ENCODE results near the gene CLSTN2.

Gene CLSTN2

DNA sequence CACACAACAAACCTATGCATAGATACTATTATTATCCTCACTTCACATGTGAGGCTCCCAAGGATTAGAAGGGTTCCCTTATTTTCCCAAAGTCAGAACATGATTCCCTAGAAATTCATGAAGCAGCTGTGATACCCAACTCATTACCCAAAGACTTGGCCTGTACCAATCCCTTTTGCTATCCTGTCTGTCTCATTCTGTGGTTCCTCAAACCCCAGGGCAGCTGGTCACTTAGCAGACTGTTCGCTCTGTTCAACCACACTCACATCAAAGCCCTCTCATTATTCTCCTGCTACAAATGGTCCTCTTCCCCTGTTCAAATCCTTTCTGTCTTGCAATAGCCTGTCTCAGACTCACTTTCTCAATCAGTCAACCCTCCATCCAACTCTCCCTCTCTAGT lies 588.6 kb downstream of the CLSTN2 start:
- DNase-seq: no peak
- in situ Hi-C loops (cut with MboI; ENCODE audit: low pct_unique_long_range_greater_than_20kb, low sequenced_read_pairs): no loop called here

DNA sequence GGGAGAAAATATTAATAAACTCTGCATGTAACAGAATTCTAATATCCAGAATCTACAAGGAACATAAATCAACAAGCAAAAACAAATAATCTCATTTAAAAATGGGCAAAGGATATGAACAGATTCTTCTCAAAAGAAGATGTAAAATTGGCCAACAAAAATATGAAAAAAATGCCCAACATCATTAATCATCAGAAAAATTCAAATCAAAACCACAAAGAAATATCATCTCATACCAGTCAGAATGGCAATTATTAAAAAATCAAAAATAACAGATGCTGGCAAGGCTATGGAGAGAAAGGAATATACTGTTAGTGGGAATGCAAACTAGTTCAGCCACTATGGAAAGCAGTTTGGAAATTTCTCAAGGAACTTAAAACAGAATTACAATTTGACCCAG lies 592.2 kb downstream of the CLSTN2 start:
- no peak for DNase-seq
- in situ Hi-C loops (cut with MboI; ENCODE audit: low pct_unique_long_range_greater_than_20kb, low sequenced_read_pairs): no loop called here

DNA sequence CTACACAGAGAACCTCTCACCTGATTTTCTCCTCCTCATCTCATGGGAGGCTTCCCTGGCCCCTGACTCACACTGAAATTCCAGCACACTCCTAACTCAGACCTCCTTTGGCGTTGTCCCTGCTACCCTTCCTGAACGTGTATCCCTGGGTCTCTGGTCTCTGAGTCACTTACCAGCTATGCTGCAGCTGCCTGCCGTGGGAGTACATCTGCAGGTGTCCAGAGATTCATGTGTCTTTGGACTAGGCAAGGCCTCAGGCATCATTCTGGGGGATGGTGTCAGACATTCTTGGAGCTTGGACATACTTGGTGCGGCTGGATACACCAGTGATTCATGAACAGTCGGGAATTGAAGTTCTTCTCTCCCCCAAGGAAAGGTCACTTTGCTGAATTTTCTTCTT lies 594.1 kb downstream of the CLSTN2 start:
- in situ Hi-C loops (cut with MboI; ENCODE audit: low pct_unique_long_range_greater_than_20kb, low sequenced_read_pairs): no loop called here
- DNase-seq: no peak

DNA sequence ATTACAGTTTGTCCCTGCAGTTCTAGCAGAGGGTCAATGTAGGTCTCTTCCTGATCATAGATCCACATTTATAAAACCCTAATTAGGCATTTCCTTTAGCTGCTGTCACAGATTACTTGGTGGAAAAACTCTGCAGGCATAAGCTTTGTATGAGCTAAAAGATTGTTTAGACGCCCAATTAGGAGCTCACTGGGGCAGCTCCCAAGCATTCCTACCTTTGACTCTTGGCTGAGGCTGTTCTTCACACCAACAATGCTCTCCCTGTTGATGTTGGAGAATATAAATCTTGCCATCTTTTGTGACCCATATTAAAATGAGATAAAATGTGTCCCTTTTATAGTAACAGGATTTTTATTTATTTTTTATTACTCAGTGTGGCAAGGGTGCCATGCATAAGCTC lies 594.6 kb downstream of the CLSTN2 start:
- DNase-seq: no peak
- in situ Hi-C loops (cut with MboI; ENCODE audit: low pct_unique_long_range_greater_than_20kb, low sequenced_read_pairs): no loop called here

DNA sequence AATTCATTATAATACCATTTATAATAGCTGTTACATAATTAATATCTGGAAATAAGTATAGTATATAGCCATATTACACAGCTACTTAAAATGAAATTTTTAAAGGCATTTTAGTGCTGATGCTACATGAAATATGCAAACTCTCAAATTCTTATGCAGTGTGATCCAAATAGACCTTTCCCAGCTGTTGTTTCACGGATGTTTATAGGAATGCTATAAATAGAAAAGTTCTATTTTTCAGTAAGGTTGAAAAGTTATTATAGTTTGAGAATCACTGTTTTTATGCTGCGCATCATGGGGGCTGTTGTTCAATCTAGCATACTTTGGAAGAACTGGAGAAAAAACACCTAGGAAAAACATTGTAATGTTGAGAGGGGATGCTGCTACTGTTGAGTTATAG lies 595.1 kb downstream of the CLSTN2 start:
- DNase-seq: no peak
- in situ Hi-C loops (cut with MboI; ENCODE audit: low pct_unique_long_range_greater_than_20kb, low sequenced_read_pairs): no loop called here

DNA sequence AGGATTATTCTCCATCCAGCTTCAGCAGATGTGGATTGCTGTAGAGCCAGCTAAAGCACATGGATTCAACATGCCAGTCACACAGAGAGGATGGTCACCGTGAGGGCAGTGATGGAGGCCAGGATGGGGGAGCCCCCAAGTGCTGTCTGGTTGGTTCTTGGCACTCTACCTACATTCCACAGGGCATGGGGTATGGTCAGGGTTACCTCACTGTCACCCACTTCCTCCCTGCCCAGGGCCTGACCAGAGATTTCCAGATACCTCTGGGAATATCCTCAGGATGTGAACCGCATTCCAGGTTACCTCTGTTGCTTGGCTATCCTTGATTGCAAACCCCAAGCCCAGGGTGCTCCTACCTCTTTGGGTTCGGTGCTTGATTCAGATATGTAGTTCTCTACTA lies 595.6 kb downstream of the CLSTN2 start:
- DNase-seq: no peak
- in situ Hi-C loops (cut with MboI; ENCODE audit: low pct_unique_long_range_greater_than_20kb, low sequenced_read_pairs): no loop called here

DNA sequence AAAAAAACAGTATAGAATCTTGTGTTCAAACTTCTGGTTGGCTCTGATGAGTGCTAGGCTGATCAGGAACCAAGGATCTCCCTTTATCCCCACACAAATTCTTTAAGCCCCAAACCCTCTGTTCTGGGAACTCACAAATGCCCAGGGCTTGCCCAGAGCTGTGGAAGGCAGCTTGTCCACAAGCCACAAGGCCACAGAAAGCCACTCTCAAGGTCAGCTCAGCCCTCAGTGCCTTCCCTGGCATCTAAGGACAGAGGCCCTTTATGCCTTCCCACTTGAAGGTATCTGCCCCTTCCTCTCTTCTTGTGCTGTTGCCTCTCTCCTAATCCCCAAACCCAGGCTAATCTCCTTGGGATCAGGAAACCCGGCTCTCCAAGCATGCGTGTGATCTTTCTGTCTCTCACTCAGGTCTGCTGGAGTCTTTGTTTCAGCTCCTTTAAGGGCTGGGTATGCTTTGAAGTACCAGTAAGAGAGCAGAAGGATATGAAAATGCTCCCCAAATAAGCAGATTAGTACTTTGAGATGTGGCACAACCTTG lies 597.9 kb downstream of the CLSTN2 start:
- no peak for DNase-seq
- in situ Hi-C loops (cut with MboI; ENCODE audit: low pct_unique_long_range_greater_than_20kb, low sequenced_read_pairs): no loop called here

DNA sequence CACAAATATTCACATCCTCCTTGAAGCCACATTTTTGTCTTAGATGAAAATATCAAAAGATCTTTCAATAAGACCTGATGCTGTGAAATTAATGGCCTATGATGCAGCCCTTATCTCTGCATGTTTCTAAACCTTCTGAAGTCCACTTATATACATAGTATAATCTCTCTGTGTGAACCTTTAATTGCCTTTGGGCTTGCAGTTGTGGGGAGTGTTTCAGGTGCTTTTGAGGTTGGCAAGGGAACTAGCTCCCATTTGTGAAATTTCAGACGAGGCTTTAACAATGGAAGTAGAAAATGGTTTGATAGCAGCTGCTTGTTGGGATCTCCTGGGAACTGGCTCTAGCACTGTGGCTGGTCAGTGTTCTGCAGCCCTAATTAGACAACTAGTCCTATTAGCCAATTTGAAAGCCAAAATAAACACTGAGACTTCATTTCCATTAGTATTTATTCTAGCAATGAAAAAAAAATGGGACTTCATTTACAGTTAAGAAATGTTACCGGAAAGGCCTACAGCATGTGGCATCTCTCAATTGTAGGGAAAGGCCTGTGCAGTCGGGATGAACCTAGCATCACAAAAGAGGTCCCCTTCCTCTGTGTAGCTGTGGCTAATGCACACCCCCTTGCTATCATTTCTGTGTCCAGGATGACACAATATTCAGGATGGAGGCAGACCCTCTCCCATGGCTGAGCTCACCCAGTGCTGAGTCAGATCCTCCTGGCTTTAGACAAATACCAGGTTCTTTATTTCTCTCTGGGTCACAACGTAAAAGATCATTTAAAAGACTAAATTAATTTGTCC lies 602.1 kb downstream of the CLSTN2 start:
- in situ Hi-C loops (cut with MboI; ENCODE audit: low pct_unique_long_range_greater_than_20kb, low sequenced_read_pairs): no loop called here
- no peak for DNase-seq

DNA sequence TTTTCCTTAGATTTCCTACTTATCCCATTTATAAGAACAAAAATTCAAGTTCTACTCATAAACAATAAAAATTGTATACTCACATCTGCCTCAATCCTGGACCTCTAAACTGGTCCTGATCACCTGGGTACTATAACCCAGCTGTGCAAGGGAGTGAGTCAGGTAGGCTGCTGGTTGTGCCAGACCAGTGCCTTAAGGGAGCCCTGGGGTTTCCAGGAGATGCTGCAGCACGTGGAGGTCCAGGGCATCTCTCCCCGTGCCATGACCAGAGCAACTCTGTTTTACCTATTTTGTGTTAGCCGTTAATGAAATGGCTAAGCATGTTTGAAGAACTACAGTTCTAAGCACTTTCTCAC lies 602.7 kb downstream of the CLSTN2 start:
- in situ Hi-C loops (cut with MboI; ENCODE audit: low pct_unique_long_range_greater_than_20kb, low sequenced_read_pairs): no loop called here
- DNase-seq: no peak

DNA sequence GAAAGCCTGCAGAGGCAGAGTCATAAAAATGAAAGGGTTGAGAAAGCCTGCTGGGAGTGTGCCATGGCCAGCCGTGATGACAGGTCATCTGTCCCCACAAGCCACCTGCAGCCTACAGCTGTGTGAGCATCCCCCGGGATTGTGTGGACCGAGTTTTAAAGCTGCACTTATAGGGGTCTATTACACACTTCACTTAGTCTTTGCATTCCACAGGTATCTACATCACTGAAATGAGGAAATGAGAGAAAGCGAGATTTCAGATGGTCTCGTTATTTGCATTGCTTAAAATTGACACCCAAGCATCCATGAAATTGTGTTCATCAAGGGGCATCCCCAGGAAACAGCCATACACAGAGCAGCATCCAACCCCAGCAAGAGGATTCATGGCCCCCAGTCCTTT lies 605.3 kb downstream of the CLSTN2 start:
- DNase-seq: no peak
- in situ Hi-C loops (cut with MboI; ENCODE audit: low pct_unique_long_range_greater_than_20kb, low sequenced_read_pairs): no loop called here

DNA sequence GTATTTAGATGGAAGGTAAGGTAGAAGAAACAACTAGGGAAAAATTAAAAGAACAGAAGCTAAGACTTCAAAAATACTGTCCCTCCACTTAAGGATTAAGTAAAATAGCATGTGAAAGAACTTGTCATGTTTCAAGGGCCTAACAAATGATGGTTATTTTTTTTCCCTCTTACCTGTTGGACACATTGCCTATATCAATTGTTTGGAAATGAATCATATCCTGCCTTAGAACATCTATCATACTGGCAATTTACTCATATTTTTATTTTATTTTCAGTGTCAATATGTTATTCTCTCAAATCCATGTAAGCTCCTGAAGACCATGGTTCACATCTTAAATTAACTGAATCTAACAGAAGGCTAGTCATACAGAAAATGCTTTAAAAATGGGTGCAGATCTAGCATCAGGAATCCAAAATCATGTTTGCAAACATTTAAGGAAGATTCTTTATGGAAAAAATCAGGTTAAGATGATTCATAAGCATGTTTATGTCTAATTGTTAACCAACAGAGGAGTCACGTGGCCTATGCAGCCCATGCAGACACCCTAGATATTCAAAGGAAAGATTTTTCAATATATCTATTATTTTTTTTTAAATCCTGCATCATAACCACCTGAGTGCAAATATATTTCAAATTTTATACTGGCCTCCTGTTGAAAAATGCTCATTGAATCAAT lies 607.1 kb downstream of the CLSTN2 start:
- DNase-seq: no peak
- in situ Hi-C loops (cut with MboI; ENCODE audit: low pct_unique_long_range_greater_than_20kb, low sequenced_read_pairs): no loop called here

DNA sequence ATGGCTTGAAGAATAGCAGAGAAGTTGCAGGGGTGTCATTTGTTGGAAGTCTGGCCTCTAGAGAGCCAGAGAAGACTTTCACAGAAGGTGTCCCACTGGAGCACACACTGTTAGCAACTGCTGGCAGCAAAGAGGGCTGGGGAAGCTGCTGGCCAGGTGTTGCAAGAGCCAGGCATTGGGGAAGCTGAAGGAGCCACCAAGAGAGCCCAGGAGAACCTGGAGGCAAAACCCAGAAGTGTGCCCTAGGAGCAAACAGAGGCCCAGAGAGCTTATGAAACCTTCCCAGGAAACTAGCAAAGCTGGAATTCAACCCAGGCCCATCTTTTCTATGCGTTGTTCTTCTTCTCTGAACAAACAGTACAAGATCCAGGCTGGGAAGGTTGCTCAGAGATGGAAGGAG lies 610.2 kb downstream of the CLSTN2 start:
- in situ Hi-C loops (cut with MboI; ENCODE audit: low pct_unique_long_range_greater_than_20kb, low sequenced_read_pairs): no loop called here
- no peak for DNase-seq

DNA sequence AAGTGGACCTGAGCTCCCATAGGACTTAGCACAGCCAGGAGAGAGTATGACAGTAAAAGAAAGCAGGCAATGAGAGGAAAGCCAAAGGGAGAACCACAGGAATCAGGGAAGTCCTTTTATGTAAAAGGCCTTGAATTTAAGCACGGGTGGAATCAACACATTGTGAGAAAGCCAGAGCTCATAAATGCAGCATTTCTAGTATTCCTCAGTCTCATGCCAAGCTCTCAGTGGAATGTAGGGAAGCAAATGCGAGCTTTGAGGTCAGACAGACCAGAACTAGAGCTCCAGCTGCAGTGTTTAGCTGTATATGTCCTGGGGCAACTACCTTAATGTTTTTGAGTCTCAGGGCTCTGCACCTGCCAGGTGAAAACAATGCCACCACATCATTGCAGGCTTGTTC lies 610.8 kb downstream of the CLSTN2 start:
- in situ Hi-C loops (cut with MboI; ENCODE audit: low pct_unique_long_range_greater_than_20kb, low sequenced_read_pairs): no loop called here
- DNase-seq: no peak

DNA sequence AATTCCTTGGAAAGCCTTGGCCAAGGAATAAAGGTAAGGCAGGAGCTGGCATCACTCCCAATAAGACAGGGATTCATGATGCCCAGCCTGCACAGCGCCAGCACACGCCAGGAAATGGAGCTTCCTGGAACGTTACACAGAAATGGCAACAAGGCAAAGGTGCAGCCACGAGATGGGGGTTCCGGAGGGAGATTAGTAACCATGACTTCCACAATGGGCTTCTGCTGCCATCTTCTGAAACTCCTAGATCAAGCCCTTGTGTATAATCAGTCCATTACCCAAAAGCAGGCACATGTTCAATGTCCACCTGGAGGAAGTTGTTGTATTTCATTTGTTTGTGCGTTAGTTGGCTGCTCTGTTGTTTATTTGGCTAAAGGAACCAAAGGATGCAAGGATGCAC lies 611.7 kb downstream of the CLSTN2 start:
- in situ Hi-C loops (cut with MboI; ENCODE audit: low pct_unique_long_range_greater_than_20kb, low sequenced_read_pairs): no loop called here
- no peak for DNase-seq

DNA sequence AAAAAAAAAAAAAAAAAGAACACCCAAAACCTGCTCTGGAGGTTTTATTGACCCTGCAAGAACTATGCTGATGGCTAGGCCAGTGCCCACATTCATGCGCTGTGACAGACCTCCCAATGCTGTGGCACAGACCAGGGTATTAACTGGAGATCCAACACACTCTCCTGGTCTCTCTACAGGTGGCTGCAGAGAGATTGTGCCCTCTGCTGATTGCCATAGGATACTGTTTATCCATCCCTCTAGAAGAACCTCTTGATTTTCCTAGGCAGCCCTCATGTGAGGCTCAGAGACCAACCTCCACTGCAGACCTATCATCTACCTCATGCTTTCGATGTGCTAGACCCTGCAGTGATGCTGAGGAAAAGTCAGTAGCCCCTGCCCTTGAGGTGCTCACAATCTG lies 617.4 kb downstream of the CLSTN2 start:
- no peak for DNase-seq
- in situ Hi-C loops (cut with MboI; ENCODE audit: low pct_unique_long_range_greater_than_20kb, low sequenced_read_pairs): no loop called here

DNA sequence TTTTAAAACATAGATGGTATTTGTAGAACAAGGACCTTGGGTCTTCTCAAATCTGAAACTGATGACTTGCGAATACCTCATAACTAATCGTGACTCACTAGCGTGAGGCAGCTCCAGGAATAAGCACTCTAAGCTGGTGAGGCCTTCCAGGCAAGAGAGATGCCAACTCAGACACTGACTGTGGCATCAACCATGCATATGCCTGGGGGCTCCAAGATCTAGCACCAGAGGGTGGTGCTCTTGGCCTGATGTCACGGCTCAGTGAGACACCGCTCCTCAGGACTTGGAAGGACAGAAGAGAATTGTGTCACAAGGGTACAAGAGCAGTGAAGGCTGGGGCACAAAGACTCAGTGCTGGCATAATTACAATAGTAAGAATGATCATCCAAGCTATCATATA lies 617.9 kb downstream of the CLSTN2 start:
- in situ Hi-C loops (cut with MboI; ENCODE audit: low pct_unique_long_range_greater_than_20kb, low sequenced_read_pairs): no loop called here
- DNase-seq: no peak

DNA sequence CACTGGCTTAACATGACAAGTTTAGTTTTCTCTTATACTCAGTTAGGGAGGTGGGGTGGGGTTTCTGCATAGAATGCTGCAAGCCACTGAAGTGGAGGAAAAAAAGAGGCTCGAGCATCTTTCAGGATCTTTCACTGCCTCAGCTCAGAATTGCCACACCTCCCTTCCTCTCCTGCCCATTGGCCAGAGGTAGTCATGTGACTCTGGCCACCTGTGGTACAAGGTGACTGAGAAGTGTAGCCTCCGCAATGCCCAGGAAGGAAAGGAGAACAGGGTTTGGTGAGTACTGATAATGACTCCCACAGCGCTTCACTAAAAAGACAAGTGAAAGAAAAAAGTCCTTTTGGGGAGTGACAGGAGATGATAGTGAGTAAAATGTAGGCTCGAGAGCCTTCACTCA lies 618.6 kb downstream of the CLSTN2 start:
- DNase-seq: no peak
- in situ Hi-C loops (cut with MboI; ENCODE audit: low pct_unique_long_range_greater_than_20kb, low sequenced_read_pairs): no loop called here

DNA sequence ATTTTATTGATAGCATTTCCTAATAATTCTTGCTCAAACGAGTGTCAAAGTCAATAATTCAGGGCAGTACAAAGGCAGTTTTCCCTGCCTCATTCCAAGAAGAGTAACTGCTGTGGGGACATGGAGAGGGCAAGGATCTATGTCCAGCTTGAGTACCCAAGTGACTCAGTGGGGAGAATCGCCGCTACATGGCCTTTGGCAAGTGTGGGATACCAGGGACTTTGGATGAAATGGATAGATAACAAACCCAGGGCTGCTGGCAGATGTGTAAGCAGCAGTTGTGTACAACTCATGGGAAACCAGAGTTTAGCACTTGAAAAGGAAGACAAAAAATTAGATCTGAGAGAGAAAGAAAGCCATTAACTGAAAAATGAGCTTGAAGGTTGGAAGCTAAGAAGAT lies 620.7 kb downstream of the CLSTN2 start:
- no peak for DNase-seq
- in situ Hi-C loops (cut with MboI; ENCODE audit: low pct_unique_long_range_greater_than_20kb, low sequenced_read_pairs): no loop called here

DNA sequence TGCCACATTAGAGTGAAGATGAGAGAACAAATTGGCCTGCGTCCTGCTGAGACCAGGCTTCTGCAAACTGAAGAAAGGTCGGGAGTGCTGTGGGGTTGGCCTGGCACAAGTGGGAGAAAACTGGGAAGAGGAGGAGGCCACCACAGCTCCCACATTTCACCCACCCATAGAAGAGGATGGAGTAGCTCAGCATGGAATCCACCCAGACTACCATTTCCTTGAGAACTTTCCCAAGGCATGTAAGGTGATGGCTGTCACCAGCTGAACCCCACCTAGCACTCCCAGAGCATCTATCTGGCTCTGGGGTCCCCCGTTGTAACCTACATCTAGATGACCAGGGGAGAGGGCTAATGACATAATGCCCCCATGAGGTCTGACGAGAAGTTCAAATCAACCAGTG lies 622.5 kb downstream of the CLSTN2 start:
- no peak for DNase-seq
- in situ Hi-C loops (cut with MboI; ENCODE audit: low pct_unique_long_range_greater_than_20kb, low sequenced_read_pairs): no loop called here

DNA sequence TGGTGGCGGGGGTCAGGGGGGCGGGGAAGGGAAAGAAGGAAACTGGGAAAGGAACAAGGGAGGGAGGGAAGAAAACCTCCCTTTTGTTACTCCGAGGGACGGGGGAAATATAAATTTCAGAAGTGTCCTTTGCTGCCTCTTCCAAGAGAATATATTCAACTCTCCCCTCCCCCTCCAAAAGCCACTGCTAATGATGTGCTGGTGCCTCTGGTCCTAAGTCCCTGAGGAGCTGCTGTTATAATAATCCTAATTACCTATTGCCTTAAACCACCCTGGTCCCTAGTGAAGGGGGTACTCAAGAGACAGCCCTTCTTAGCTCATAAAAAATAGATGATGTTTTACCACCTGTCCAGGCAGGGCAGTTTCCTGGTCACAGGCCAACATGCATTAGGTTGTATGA lies 624.6 kb downstream of the CLSTN2 start:
- DNase-seq: no peak
- in situ Hi-C loops (cut with MboI; ENCODE audit: low pct_unique_long_range_greater_than_20kb, low sequenced_read_pairs): no loop called here

DNA sequence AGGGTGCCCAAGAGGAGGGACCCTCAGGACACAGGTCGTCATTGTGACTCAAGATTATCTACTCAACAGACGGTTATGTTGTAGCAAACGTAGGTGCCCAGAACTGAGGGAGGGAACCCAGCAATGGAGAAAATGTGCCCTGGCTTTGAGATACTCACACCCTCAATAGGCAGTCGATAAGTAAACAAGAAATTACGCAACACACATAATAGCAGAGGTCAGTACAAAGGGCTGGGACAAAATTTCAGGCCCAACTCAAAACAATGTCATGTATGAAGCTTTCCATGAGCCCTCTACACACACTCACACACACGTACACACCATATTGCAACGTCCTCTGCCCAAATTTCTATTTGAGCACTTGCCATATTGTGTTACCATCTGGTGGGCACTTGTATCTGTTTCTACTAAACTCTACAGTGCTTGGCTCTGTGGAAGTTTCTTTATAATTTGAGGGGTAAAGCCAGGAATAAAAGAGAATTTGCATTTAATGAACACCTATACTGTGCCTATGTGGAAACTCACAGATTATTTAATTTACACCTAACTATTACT lies 628.3 kb downstream of the CLSTN2 start:
- in situ Hi-C loops (cut with MboI; ENCODE audit: low pct_unique_long_range_greater_than_20kb, low sequenced_read_pairs): no loop called here
- no peak for DNase-seq
